Measurements from ENCODE around the gene GLYATL3. TPM values are rescaled to one million over a fixed set of nuclear protein-coding genes. Genes with fewer than 3 reads are reported as not detected.

The GLYATL3 gene
- total RNA-seq, 2 donors from 2014 or later, result not detected

DNA sequence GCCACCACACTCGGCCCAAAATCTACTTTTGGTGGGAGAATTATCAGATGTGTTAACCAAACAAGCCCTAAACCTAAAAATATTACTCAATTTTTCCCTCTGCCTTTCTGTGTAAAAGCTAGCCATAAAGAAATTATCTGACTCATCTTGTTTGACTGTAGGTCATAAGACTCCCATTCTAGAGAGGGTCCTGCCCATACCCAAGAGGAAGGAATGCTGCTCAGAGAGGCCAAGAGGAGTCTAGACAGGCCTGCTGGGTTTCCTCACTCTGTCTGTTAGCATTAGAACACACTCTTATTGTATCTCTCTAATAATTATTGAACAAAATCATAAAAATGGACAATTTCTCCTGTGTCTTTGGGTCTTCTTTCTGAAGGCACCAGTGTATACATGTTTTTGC is 76.9 kb downstream of the GLYATL3 start:
- H3K27ac ChIP-seq, result no peak overlapping the region
- DNase-seq (ENCODE audit: low spot score) (no peak), ATAC-seq (ENCODE audit: insufficient number of reproducible peaks, low FRiP score, low read depth) (no peak)
- H3K27me3 ChIP-seq (replicated peaks; ENCODE audit: insufficient read depth), result no peaks in the 10 kb centered on the region
- H3K9me3 ChIP-seq, result no peaks in the 10 kb centered on the region
- H3K4me1 ChIP-seq (ENCODE audit: control insufficient read depth in 1 of 2, low read depth in 2 of 2), result no peaks in the 10 kb centered on the region
- no peaks in the 10 kb centered on the region for H3K36me3 ChIP-seq
- no peak overlapping the region for H3K4me3 ChIP-seq
- TF ChIP-seq, protein P1, sequence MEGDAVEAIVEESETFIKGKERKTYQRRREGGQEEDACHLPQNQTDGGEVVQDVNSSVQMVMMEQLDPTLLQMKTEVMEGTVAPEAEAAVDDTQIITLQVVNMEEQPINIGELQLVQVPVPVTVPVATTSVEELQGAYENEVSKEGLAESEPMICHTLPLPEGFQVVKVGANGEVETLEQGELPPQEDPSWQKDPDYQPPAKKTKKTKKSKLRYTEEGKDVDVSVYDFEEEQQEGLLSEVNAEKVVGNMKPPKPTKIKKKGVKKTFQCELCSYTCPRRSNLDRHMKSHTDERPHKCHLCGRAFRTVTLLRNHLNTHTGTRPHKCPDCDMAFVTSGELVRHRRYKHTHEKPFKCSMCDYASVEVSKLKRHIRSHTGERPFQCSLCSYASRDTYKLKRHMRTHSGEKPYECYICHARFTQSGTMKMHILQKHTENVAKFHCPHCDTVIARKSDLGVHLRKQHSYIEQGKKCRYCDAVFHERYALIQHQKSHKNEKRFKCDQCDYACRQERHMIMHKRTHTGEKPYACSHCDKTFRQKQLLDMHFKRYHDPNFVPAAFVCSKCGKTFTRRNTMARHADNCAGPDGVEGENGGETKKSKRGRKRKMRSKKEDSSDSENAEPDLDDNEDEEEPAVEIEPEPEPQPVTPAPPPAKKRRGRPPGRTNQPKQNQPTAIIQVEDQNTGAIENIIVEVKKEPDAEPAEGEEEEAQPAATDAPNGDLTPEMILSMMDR (IDR thresholded peaks at IDR 0.05), result no peak

Other genes with a start within 250 kb of the GLYATL3 start
- gene MMUT, start 36.7 kb upstream of the GLYATL3 start, total RNA-seq, result 10 to 100 TPM; 15.0 to 16.1 TPM
- gene CENPQ, start 36.6 kb upstream of the GLYATL3 start, total RNA-seq, result 1 to 10 TPM; 4.2 to 5.4 TPM
- under 1 TPM; 0.42 to 0.54 TPM for gene C6orf141, start 50.7 kb downstream of the GLYATL3 start, total RNA-seq
- gene RHAG, start 136.9 kb downstream of the GLYATL3 start, total RNA-seq, result not detected
- gene CRISP2, start 213.6 kb downstream of the GLYATL3 start, total RNA-seq, result not detected
- gene CRISP3, start 244.5 kb downstream of the GLYATL3 start, total RNA-seq, result not detected

Data from thoracic aorta (tissue), 2 donors.